ENCODE results near the gene ZNF92. TPM values are rescaled to one million over a fixed set of nuclear protein-coding genes. Genes with fewer than 3 reads are reported as not detected.

ZNF92 gene
- total and polyA plus RNA-seq, 2 of the 13 experiments (the other 11 are each of a cell fraction or from before 2014, with no cell fraction given) = 4.0 to 13.2 TPM

GRCh38 chr7:65444899-65445823 lies 71.5 kb downstream of the ZNF92 start (continued):
- TF ChIP-seq ZNF710 (CRISPR knock-in tag; IDR thresholded peaks at IDR 0.05; ENCODE audit: borderline replicate concordance) (peak; percentile 97), TRIM24 (CRISPR knock-in tag; IDR thresholded peaks at IDR 0.05) (peak; percentile 82; the same call in 1 of the 2 replicates), ARNT (IDR thresholded peaks at IDR 0.05) (no peak), FOXP1 (IDR thresholded peaks at IDR 0.05) (0 out of 2 replicates have a peak, but pooled peaks have one; percentile 57), FOXP1 (CRISPR knock-in tag; IDR thresholded peaks at IDR 0.05) (peak; percentile 92), PHF21A (CRISPR knock-in tag; IDR thresholded peaks at IDR 0.05) (peak; percentile 49; the same call in 1 of the 2 replicates), ZNF556 (CRISPR knock-in tag; IDR thresholded peaks at IDR 0.05; ENCODE audit: borderline replicate concordance) (peak; percentile 87; the same call in 1 of the 2 replicates), ETS1 (CRISPR knock-in tag; IDR thresholded peaks at IDR 0.05) (no peak), MIXL1 (CRISPR knock-in tag; IDR thresholded peaks at IDR 0.05) (peak; percentile 81), SNAI1 (CRISPR knock-in tag; IDR thresholded peaks at IDR 0.05; ENCODE audit: borderline replicate concordance) (no peak), ARID4A (CRISPR knock-in tag; IDR thresholded peaks at IDR 0.05; ENCODE audit: borderline replicate concordance) (no peak; the same call in 1 of the 2 replicates), MZF1 (CRISPR knock-in tag; IDR thresholded peaks at IDR 0.05; ENCODE audit: borderline replicate concordance) (no peak), CSRNP2 (CRISPR knock-in tag; conservative IDR thresholded peaks at IDR 0.05; ENCODE audit: low read depth) (no peak), ZNF616 (CRISPR knock-in tag; IDR thresholded peaks at IDR 0.05; ENCODE audit: low read depth) (no peak), DNMT3B (CRISPR knock-in tag; conservative IDR thresholded peaks at IDR 0.05) (0 out of 2 replicates have a peak, but pooled peaks have one; percentile 29), ZNF382 (CRISPR knock-in tag; IDR thresholded peaks at IDR 0.05; ENCODE audit: borderline replicate concordance) (no peak), ZNF788 (CRISPR knock-in tag; IDR thresholded peaks at IDR 0.05; ENCODE audit: borderline replicate concordance) (peak; percentile 55; the same call in 1 of the 2 replicates), ATF1 (CRISPR knock-in tag; IDR thresholded peaks at IDR 0.05) (peak; percentile 43; the same call in 1 of the 2 replicates), AGO1 (IDR thresholded peaks at IDR 0.05; ENCODE audit: low read depth, low read length, poor library complexity, severe bottlenecking) (no peak), ZFP1 (CRISPR knock-in tag; IDR thresholded peaks at IDR 0.05) (peak; percentile 83; the same call in 1 of the 2 replicates), POGZ (CRISPR knock-in tag; IDR thresholded peaks at IDR 0.05) (peak; percentile 93)
